Endodermal cell (in vitro differentiated cells): ENCODE measurements around the gene TAP2. TPM values are rescaled to one million over a fixed set of nuclear protein-coding genes. Genes with fewer than 3 reads are reported as not detected.

ENCODE experiments used
- DNase-seq: peaks from one replicate; pipeline ENCODE4 v3.0.0-alpha.2; 2017
- H3K27ac ChIP-seq: 2 replicates; pipeline ENCODE4 v1.5.1; 2013; ENCODE audit warnings: mild to moderate bottlenecking, low read depth, low read length, moderate library complexity
- H3K27me3 ChIP-seq: 2 replicates; pipeline ENCODE4 v1.6.1; 2013; ENCODE audit warnings: mild to moderate bottlenecking, low read length, moderate library complexity; ENCODE audit not compliant: insufficient read depth, control insufficient read depth, poor library complexity, severe bottlenecking
- H3K36me3 ChIP-seq: 2 replicates; pipeline ENCODE4 v1.7.0; 2013; ENCODE audit warnings: mild to moderate bottlenecking, low read length, moderate library complexity; ENCODE audit not compliant: control insufficient read depth, insufficient read depth
- H3K4me1 ChIP-seq: one replicate; pipeline ENCODE4 v1.7.0; 2013; ENCODE audit warnings: low read length; ENCODE audit not compliant: control insufficient read depth, insufficient read depth
- H3K4me3 ChIP-seq: 2 replicates; pipeline ENCODE4 v1.5.1; 2013; ENCODE audit warnings: mild to moderate bottlenecking, low read length, moderate library complexity
- H3K9ac ChIP-seq: 2 replicates; pipeline ENCODE4 v1.6.1; 2013; ENCODE audit warnings: mild to moderate bottlenecking, low read length, moderate library complexity; ENCODE audit not compliant: poor library complexity, severe bottlenecking; ENCODE audit errors: extremely low read depth
- H3K9me3 ChIP-seq: 2 replicates; pipeline ENCODE4 v1.6.1; 2013; ENCODE audit warnings: mild to moderate bottlenecking, low read length, moderate library complexity; ENCODE audit not compliant: control insufficient read depth
- H3K27ac Mint-ChIP-seq: 2 replicates; pipeline ENCODE4 v1.8.0; 2020; ENCODE audit warnings: mixed read lengths
- H3K27me3 Mint-ChIP-seq: 2 replicates; pipeline ENCODE4 v1.8.0; 2021; ENCODE audit warnings: mild to moderate bottlenecking, mixed read lengths; ENCODE audit not compliant: insufficient read depth
- H3K36me3 Mint-ChIP-seq: 2 replicates; pipeline ENCODE4 v1.8.0; 2020; ENCODE audit warnings: low read depth, mixed read lengths
- H3K4me1 Mint-ChIP-seq: 2 replicates; pipeline ENCODE4 v1.8.0; 2020; ENCODE audit warnings: mixed read lengths
- H3K4me3 Mint-ChIP-seq: 2 replicates; pipeline ENCODE4 v1.8.0; 2020; ENCODE audit warnings: mild to moderate bottlenecking, moderate library complexity, mixed read lengths
- H3K9me3 Mint-ChIP-seq: 2 replicates; pipeline ENCODE4 v1.8.0; 2020; ENCODE audit warnings: mild to moderate bottlenecking, mixed read lengths
- CTCF ChIP-seq: fragments of 200-600 bp; sonication (generic); conservative IDR thresholded peaks from 2 replicates; pipeline ENCODE4 v1.5.0; 2021; ENCODE audit warnings: antibody characterized with exemption, mild to moderate bottlenecking
- WGBS, 2 experiments: methylation state at CpG; one replicate each; pipeline versions ENCODE4 v1.1.5 to v1.1.7; 2013; ENCODE audit warnings: missing lambda C conversion rate in 2 of 2, mixed read lengths in 1 of 2; ENCODE audit not compliant: insufficient coverage in 1 of 2, insufficient read length in 1 of 2; 5-methylcytosine and 5-hydroxymethylcytosine counted together
- total RNA-seq, 2 donors: library from RNA; stranded (reverse); fragmentation: NEBNext Ultra II Directional in 1 of 2; extraction: Animal tissue kit (Norgen Biotek cat#: 25700) in 1 of 2; gene quantifications; 2 replicates in 1 of 2; 3 replicates in 1 of 2; pipeline ENCODE4 v1.2.1, GENCODE V29; 2021

The TAP2 gene
- total RNA-seq, 2 donors from 2014 or later, result 3.4 to 6.6 TPM

DNA sequence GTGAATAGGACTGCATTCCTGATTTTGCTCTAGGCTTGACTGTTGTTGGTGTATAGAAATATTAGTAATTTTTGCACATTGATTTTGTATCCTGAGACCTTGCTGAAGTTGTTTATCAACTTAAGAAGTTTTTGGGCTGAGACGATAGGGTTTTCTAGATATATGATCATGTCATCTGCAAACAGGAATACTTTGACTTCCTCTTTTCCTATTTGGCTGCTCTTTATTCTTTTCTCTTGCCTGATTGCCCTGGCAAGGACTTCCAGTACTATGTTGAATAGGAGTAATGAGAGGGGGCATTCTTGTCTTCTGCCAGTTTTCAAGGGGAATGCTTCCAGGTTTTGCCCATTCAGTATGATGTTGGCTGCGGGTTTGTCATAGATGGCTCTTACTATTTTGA, 35.1 kb downstream of the TAP2 start:
- Mint-ChIP-seq H3K27me3 (peaks cover 52% of the 10 kb centered on the region), H3K36me3 (no peaks in the 10 kb centered on the region), H3K27ac (no peak overlapping the region), H3K4me1 (no peaks in the 10 kb centered on the region), H3K9me3 (peaks cover 8% of the 10 kb centered on the region), H3K4me3 (no peak overlapping the region)
- Histone ChIP-seq H3K27ac (no peak overlapping the region), H3K36me3 (no peaks in the 10 kb centered on the region), H3K27me3 (peaks cover 29% of the 10 kb centered on the region), H3K9me3 (peaks cover 11% of the 10 kb centered on the region), H3K4me1 (no peaks in the 10 kb centered on the region), H3K9ac (no peak overlapping the region), H3K4me3 (no peak overlapping the region)
- DNase-seq, result no peak
- 86 to 91% methylated on average over 1 to 2 of the region's 2 CpGs for WGBS, 2 experiments
- no peak for TF ChIP-seq CTCF

- peaks cover 2% of the 10 kb centered on the region for H3K4me1 Mint-ChIP-seq
- no peak for DNase-seq
- no peak overlapping the region for H3K4me3 ChIP-seq
- H3K27me3 ChIP-seq, result peaks cover 36% of the 10 kb centered on the region
- H3K36me3 Mint-ChIP-seq, result no peaks in the 10 kb centered on the region
- H3K4me1 ChIP-seq, result no peaks in the 10 kb centered on the region
- peaks cover 64% of the 10 kb centered on the region for H3K27me3 Mint-ChIP-seq
- no peak overlapping the region for H3K4me3 Mint-ChIP-seq
- H3K9me3 ChIP-seq, result peaks cover 11% of the 10 kb centered on the region
- H3K36me3 ChIP-seq, result no peaks in the 10 kb centered on the region
- no peak overlapping the region for H3K27ac Mint-ChIP-seq
- peaks cover 9% of the 10 kb centered on the region for H3K9me3 Mint-ChIP-seq
- TF ChIP-seq CTCF, result no peak
- 91% methylated on average over 3 of the region's 3 CpGs; no CpG with 5 or more reads in 1 of the 2 experiments for WGBS, 2 experiments
- no peak overlapping the region for H3K27ac ChIP-seq
- no peak overlapping the region for H3K9ac ChIP-seq
Measured at GRCh38 chr6:32799740-32800139, 38.8 kb downstream of the TAP2 start.

DNA sequence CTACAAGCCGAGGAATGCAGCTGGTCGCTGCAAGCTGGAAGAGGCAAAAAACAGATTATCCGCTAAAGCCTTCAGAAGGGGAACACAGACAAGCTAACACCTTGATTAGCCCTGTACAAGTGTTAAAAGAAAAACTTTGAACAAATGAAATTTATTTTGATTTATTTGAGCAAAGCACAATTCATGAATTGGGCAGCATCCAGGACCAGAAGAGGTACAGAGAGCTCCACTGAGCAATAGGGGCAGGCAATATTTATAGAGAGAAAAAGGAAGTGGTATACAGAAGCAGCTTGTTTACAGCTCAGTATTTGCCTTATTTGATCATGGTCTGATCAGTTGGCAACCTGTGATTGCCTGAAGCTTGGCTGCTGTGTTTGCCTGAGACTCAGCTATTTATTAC, 39.4 kb downstream of the TAP2 start:
- H3K27me3 ChIP-seq, result peaks cover 35% of the 10 kb centered on the region
- no peak for DNase-seq
- peaks cover 64% of the 10 kb centered on the region for H3K27me3 Mint-ChIP-seq
- H3K4me1 ChIP-seq, result no peaks in the 10 kb centered on the region
- no peaks in the 10 kb centered on the region for H3K36me3 Mint-ChIP-seq
- peaks cover 2% of the 10 kb centered on the region for H3K4me1 Mint-ChIP-seq
- no peak overlapping the region for H3K4me3 Mint-ChIP-seq
- no peak overlapping the region for H3K27ac Mint-ChIP-seq
- no peak overlapping the region for H3K4me3 ChIP-seq
- H3K36me3 ChIP-seq, result no peaks in the 10 kb centered on the region
- 92 to 94% methylated on average over 3 of the region's 3 CpGs for WGBS, 2 experiments
- H3K9ac ChIP-seq, result no peak overlapping the region
- H3K27ac ChIP-seq, result no peak overlapping the region
- peaks cover 11% of the 10 kb centered on the region for H3K9me3 ChIP-seq
- peaks cover 9% of the 10 kb centered on the region for H3K9me3 Mint-ChIP-seq
- no peak for TF ChIP-seq CTCF
